ENCODE data around the gene MED26. TPM values are rescaled to one million over a fixed set of nuclear protein-coding genes. Genes with fewer than 3 reads are reported as not detected.
"Not testable (repeated sequence)": the region's sequence is repeated elsewhere in the genome, so short reads cannot be mapped to it uniquely, and the experiment has no call there.

The MED26 gene
- total RNA-seq, result 6.1 TPM
- long read RNA-seq, partial matches to known transcripts, result 0 of 3 reads
- long read RNA-seq, other reads (novel, unspliced or antisense), result 0 of 3 reads

GRCh38 chr19:16628183-16628983 lies at the start of gene MED26:
Gene MED26, minus strand, starts transcription at chr19:16628204. Its CDS starts 261 bp downstream, at chr19:16627943.
- intact Hi-C loops (cut with DNase I), result loop anchor here (2.0 kb wide), 2 partner anchors 32 to 56 kb away; partner anchors contain the start of genes SLC35E1, SMIM7 and TMEM38A
- ATAC-seq (peak; percentile 94), DNase-seq (ENCODE audit: missing footprints) (peak; percentile 98)

DNA sequence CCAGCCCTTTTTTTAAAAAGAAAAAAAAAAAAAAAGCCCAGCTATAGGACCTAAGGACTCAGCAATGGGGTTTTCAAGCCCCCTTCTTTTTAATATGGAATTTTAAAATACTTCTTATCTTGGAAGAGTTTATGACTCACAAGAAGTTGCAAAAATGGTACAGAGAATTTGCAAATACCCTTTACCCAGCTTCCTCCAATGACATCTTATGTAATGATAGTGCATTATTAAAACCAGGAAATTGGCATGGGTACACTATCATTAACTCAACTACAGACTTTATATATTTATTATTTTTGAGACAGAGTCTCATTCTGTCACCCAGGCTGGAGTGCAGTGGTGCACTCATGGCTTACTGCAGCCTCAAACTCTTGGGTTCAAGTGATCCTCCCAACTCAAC lies 49.1 kb upstream of the MED26 start:
- no peak for DNase-seq (ENCODE audit: missing footprints)
- ATAC-seq, result no peak
- intact Hi-C loops (cut with DNase I), result no loop called here

DNA sequence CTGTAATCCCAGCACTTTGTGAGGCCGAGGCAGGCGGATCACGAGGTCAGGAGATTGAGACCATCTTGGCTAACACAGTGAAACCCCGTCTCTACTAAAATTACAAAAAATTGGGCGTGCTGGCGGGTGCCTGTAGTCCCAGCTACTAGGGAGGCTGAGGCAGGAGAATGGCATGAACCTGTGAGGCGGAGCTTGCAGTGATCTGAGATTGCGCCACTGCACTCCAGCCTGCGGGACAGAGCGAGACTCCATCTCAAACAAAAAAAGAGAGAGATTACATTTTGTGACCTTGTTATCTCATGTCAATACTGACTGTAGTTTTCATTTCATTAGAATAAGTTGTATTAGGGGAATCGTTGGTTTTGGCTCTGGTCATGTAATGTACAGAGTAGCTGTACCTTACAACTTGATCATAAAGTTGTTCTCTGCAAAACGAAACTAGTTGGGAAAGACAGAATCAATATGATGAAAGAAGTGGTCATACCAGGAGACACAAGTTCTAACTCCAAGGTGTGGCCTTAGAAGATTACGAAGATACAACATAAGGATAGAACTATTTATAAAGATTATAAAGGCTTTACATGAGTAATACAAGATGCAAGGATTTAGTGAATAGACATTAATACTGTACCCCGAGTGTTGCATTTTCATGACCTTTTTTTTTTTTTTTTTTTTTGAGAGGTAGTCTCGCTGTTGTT lies 48.2 kb upstream of the MED26 start:
- intact Hi-C loops (cut with DNase I), result no loop called here
- ATAC-seq, result no peak
- DNase-seq (ENCODE audit: missing footprints), result no peak

GRCh38 chr19:16673839-16674238 lies 45.8 kb upstream of the MED26 start:
- ATAC-seq, result not testable (repeated sequence)

DNA sequence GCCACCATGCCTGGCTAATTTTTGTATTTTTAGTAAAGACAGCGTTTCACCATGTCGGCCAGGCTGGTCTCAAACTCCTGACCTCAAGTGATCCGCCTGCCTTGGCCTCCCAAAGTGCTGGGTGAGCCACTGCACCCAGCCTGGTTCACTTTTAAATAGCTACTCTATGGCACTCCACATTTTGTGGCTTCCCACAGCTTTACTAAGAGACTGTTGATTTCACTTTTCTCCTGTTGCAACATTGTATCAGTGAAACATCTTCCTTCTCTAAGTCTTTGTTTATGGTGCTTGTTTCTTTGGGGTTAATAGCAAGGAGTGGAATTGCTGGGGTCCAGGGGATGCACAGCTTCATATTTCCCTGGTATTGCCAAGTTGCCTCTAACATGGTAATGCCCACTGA lies 45.2 kb upstream of the MED26 start:
- intact Hi-C loops (cut with DNase I), result no loop called here
- no peak for ATAC-seq

More at GRCh38 chr19:16673839-16674238, 45.8 kb upstream of the MED26 start:
- DNase-seq (ENCODE audit: missing footprints); intact Hi-C loops (cut with DNase I): not testable (repeated sequence)

GRCh38 chr19:16671652-16672274 lies 43.8 kb upstream of the MED26 start:
- intact Hi-C loops (cut with DNase I), result no loop called here
- peak; percentile 92 for ATAC-seq
- no peak for DNase-seq (ENCODE audit: missing footprints)

More for the DNA sequence above, 45.2 kb upstream of the MED26 start:
- DNase-seq (ENCODE audit: missing footprints), result no peak

DNA sequence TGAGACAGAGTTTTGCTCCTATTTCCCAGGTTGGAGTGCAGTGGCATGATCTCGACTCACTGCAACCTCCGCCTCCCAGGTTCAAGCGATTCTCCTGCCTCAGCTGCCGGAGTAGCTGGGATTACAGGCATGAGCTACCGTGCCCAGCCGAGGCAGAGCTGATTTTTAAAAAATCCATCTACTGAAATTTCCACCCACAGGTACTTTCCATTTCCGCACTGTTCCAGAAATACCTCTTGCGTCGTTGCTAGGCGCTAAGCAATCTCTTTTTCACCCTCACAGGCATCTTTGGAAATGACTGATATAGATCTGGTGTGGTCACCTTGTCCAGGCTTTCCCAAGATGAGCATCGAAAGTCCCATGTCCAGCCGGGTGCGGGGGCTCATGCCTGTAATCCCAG lies 42.3 kb upstream of the MED26 start:
- no peak for DNase-seq (ENCODE audit: missing footprints)
- intact Hi-C loops (cut with DNase I), result no loop called here
- no peak for ATAC-seq

DNA sequence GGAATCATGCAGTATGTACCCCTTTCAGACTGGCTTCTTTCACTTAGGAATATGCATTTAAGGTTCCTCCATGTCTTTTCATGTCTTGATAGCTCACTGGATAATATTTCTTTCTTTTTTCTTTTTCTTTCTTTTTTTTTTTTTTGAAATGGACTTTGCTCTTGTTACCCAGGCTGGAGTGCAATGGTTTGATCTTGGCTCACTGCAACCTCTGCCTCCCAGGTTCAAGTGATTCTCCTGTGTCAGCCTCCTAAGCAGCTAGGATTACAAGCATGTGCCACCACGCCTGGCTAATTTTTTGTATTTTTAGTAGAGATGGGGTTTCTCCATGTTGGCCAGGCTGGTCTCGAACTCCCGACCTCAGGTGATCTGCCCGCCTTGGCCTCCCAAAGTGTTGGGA lies 40.7 kb upstream of the MED26 start:
- ATAC-seq; DNase-seq (ENCODE audit: missing footprints); intact Hi-C loops (cut with DNase I): not testable (repeated sequence)

GRCh38 chr19:16668176-16668575 lies 40.2 kb upstream of the MED26 start:
- DNase-seq (ENCODE audit: missing footprints) (no peak), ATAC-seq (no peak)
- intact Hi-C loops (cut with DNase I), result no loop called here

DNA sequence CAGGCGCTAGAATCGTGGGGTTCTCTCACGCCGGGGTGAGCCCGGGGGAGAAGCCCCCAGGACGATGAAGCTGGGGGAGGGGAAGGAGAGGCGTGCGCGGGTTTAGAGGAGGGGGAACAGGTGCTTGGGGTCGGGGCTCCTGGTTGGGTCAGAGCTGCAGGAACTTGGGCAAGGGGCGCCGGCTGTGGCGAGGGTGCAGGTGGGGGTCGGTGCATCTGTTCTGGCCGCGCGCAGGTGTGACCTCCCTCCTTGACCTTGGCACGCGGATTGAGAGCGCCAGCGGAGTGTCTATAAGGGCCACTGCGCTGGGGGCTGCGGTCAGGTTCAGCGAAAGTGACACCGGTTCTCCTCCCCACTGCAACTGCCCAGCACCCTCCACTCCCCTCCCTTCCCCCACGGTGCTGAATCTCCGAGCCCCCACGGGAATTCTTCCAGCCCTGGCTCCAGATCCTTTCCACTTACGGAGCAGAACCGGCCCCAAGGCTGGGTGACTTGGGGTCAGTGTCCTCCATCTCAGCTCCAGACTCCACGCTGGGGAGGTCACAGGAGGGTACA lies 33.6 kb upstream of the MED26 start:
- ATAC-seq (peak; percentile 16), DNase-seq (ENCODE audit: missing footprints) (peak; percentile 77)
- intact Hi-C loops (cut with DNase I), result loop anchor here (2.0 to 5.0 kb wide), 3 partner anchors 33 to 89 kb away; partner anchors contain the start of genes MED26 and SLC35E1

DNA sequence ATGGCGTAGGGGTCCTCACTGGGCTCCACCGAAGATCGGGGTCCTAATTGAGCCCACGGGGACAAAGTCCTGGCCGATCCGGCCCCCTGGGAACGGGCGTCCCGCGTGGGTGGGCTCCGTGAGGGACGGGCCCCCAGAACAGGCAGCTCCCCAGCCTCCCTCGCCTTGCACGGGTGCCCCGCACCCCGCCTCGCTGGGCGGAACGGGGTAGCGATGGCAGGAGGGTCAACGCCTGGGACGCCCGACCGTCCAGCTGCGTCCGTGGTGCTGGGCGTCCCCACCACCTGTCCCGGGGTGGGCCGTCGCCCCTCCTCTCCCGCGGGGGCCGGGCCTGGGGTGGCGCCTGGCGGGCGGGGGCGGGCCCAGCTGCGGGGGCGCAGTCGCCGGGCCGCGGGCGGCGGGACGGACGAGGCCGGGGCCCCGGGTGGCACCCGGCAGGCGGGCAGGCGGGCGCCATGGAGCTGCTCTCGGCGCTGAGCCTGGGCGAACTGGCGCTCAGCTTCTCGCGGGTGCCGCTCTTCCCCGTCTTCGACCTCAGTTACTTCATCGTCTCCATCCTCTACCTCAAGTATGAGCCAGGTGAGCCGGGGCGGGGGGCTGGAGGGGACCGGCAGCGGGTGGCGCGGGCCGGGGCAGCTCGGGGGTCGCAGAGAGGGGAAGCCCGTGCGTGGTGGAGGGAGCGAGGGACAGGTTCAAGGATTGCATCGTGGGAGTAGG lies 32.9 kb upstream of the MED26 start, which contains the start of gene TMEM38A:
TSS of gene TMEM38A (plus strand) at position 377 of the 717 bp plus-strand sequence. CDS start at position 456, 79 bp downstream.
- intact Hi-C loops (cut with DNase I), result loop anchor here (2.0 to 5.0 kb wide), 3 partner anchors 32 to 88 kb away; partner anchors contain the start of genes MED26 and SLC35E1
- DNase-seq (ENCODE audit: missing footprints) (peak; percentile 76), ATAC-seq (peak; percentile 52)

DNA sequence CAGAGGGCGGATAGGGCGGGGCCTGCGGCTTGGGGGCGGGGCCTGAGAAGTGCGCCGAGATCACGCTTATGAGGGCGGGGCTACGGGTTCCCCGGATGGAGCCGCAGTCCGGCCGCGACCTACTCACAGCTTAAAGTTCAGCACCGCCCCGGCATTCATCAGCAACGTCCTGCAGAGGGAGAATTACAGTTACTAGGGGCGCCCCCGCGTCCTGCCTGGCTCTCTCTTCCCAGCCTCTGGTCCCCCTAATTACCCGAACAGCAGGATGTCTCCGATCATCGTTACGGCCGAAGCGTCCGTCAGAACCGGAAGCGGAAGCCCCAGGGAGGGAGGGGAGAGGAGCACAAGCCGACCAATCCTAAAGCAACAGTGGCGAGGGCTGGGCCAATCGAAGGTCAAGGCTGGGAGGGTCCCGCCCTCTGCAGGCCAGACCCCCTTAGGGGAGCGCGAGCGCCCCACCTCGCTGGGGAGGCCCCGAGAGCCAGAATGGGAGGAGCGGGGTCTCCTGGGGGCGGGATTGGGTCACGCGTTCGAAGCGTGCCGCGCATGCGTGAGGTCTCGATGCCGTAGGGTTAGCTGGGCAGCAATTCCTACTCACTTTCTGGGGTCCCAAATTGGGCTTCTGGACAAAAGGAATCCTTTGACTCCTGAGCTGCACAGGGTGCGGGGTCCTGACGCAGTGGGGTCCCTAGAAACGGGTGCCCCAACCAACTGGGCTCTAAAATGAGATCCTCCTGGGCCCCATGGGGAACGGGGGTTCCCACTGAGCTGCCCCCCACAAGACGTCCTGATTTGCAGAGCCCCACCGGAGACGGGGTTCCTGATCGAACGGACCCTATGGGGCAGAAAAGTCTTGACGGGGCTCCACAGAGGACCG lies 32.1 kb upstream of the MED26 start, which contains the start of gene SMIM7:
TSS of gene SMIM7 (minus strand) at position 313 of the 877 bp plus-strand sequence. CDS start at position 279, 34 bp downstream.
- peak; percentile 99 for DNase-seq (ENCODE audit: missing footprints)
- intact Hi-C loops (cut with DNase I), result loop anchor here (2.0 to 5.0 kb wide), 3 partner anchors 31 to 87 kb away; partner anchors contain the start of genes MED26 and SLC35E1
- ATAC-seq, result peak; percentile 98

DNA sequence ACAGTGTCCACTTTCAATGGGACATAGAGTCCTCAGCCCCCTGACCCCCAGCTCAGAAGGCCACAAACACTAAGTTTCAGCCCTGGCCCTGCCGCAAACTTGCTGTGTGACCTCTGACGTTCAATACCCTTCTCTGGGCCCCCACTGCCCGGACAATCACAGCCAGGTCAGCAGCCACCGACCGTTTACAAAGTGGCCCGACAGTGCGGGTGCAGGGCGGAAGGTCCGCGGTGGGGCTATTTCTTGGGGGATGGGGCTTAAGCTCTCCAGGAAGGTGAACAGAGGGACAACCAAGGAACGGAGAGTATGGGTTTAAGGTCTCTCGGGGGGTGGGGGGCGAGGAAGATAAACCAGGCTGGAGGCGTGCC lies 31.4 kb upstream of the MED26 start:
- DNase-seq (ENCODE audit: missing footprints) (no peak), ATAC-seq (no peak)
- intact Hi-C loops (cut with DNase I), result no loop called here

GRCh38 chr19:16657384-16657783 lies 29.4 kb upstream of the MED26 start:
- no peak for DNase-seq (ENCODE audit: missing footprints)
- no peak for ATAC-seq
- intact Hi-C loops (cut with DNase I), result no loop called here

- intact Hi-C loops (cut with DNase I), result no loop called here
- no peak for ATAC-seq
- DNase-seq (ENCODE audit: missing footprints), result no peak
Measured at GRCh38 chr19:16655727-16656126, 27.7 kb upstream of the MED26 start.

- intact Hi-C loops (cut with DNase I), result no loop called here
- ATAC-seq, result no peak
Measured at GRCh38 chr19:16654627-16655026, 26.6 kb upstream of the MED26 start.

DNA sequence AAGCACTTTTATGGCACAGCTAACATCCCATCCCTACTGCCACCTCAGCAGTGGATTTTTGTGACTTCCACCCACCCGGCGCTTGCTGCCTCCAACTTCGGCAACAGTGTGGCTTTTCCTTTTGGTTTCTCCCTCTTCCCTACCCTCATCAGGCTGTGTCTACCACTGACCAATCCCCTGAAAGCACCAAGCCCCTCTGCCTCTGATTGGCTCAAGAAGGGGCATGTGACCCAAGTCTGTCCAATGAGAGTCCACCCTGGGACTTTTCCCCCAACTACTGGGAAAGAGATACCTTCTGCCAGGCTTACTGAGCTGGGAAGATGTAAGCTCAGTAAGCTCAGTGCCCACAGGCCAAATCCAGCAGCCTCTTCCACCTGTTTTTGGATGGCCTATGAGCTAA lies 26.1 kb upstream of the MED26 start:
- DNase-seq (ENCODE audit: missing footprints) (no peak), ATAC-seq (no peak)
- intact Hi-C loops (cut with DNase I), result no loop called here

More at GRCh38 chr19:16654627-16655026, 26.6 kb upstream of the MED26 start:
- DNase-seq (ENCODE audit: missing footprints), result no peak
